Activated T-helper 1 cell treated with Interleukin-2 at 50 U/mL for 16 hours (primary cell): ENCODE data around the gene ADRA2C.
"Not testable (repeated sequence)": the region's sequence is repeated elsewhere in the genome, so short reads cannot be mapped to it uniquely, and the experiment has no call there.

ENCODE experiments used
- DNase-seq: peaks from one replicate; pipeline ENCODE4 v3.0.0-alpha.2; 2020; ENCODE audit warnings: low read depth

ADRA2C gene

DNA sequence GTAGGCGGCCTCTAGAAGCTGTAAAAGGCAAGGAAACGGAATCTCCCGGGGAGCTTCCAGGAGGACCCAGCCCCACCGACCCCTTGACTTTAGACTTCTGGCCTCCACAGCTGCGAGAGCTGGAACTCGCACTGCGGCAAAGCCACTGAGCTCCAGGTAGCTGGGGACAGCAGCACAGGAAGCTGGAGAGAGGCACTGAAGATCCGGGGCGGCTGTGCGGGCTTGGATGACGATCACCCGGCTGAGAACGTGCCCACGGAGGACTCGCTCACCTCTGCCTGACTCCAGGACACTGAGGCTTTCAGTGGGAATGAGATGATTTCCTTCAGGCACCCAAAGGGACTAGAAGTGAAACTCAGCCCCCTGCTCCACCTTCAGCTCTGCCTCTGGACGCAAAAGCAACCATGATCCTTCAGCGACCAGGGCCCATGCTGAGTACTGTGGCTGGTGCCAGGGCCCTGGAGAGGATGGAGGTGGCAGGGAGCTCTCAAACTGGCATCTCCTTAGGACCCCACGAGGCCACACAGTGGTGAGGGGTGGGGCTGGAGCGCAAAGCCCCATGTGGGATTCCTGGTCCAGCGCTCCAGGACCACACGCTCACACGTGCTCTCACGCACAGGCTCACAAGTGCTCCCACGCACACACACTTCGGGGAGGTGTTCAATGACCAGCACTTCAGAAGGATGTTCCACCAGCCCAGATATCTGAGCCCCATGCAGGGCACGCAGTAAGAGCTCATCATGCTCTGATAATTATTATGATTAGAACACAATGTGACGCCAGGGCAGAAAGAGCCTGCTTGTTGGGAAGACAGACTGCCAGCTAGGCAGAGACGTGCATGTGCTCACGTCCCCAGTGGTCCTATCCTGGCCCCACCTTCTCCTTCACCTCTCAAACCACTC is 47.2 kb downstream of the ADRA2C start:
- DNase-seq = no peak

DNA sequence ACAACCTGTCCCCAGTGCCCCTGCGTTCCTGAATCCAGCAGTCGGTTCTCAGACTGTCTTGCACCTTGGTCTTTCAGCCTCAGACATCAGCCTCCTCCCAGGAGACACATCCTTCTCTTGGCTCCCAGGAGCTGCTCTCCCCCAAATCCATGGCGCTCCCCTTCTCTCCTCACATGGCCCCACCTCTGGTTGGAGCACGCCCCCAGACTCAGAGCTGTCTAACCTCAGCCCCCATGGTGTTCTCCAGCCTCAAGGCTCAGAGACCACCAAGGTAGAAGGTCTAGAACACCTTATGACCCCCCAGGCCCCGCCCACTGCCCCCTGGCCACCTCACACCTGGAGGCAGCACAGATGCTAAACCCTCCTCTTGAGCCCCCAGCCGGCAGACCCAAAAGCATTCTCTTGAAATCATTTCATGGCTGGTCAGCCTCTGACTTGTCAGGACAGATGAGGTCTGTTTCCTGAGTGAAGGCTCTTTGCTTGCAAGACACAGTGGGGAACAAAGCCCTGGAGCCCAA is 47.9 kb downstream of the ADRA2C start:
- no peak for DNase-seq

DNA sequence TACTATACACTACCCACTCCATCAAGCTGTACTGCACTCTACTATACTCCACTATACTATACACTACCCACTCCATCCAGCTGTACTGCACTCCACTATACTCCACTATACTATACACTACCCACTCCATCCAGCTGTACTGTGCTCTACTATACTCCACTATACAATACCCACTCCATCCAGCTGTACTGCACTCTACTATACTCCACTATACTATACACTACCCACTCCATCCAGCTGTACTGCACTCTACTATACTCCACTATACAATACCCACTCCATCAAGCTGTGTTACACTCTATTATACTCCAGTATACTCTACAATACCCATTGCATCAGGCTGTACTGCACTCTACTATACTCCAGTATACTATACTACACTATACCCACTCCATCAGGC is 48.7 kb downstream of the ADRA2C start:
- DNase-seq = not testable (repeated sequence)

DNA sequence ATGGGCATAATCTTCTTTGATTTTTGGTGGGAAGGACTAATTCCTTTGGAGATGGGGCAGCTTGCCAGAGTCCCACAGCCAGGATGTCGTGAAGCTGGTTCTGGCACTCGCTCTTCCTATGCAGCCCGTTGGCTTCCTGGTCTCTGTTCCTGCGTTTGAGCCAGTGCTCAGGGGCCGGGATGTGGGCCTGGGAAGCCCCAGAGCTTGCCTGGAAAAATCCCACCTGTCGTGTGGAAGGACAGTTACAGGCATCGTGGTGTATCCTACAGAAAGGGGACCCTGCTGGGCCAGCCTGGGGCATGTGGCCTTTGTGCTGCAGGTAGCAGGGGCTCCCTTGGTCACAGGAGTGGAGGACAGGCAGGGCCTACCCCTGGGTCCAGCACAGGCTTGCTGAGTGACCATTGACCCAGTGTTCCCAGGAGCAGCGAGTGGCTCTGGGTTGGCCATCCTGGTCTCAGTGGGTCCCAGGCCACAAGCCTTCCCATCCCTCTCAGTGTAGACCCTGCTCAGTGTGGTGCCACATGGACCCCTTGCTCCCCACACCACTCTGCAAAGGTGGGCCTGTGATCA is 50.2 kb downstream of the ADRA2C start:
- no peak for DNase-seq

DNA sequence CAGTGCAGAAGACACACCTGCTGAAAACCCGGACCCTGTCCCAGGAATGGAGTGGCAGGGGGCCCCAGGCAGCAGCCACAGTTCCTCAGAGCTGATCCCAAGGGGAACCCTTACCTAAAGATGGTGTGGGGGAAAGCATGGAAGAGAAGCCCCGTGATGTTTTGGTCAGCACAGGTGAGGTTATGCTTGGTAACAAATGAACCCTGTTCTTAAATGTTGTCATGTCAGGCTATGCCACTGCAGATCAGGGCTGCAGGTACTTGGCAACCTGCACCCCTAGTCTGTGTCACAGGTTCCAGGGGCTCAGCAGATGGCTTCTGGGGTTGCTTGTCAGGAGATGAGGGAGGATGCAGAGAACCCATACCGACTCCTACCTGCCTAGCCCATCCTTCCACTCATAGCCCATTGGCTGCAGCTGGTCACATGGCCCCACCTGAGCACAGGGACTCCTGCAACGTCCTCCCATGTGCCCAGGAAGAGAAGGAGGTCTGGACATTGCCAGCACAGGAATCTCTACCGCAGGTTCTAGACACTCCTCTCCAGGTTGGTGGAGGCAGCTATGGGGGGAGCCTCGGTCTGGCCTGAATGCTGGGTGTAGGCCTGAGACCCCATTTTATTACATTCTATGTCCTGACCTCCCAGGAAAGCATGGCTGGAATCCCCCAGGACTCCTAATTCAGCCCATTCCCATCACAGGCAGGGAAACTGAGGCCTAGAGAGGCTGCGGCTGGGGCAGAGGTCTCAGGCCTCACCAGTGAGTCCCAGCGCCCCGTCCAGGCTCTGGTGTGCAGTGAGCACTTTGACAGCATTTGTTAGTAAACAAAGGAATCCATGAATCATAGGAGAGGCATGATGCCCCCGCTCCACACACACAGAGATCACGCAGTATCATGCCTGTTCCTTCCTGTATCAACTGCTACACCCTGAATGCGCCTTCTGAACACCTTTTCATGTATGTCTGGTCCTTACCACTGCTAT is 51.1 kb downstream of the ADRA2C start:
- DNase-seq = no peak
